Nephron progenitor cell (in vitro differentiated cells): Measurements from ENCODE around the gene TMEM120B.

Experiments used
- DNase-seq: peaks from one replicate; pipeline ENCODE4 v3.0.0; 2021
- H3K27ac Mint-ChIP-seq: 2 replicates; pipeline ENCODE4 v1.8.0; 2021; ENCODE audit warnings: mild to moderate bottlenecking, moderate library complexity, mixed read lengths
- H3K27me3 Mint-ChIP-seq: 2 replicates; pipeline ENCODE4 v1.8.0; 2021; ENCODE audit warnings: mild to moderate bottlenecking, low read depth, mixed read lengths; ENCODE audit not compliant: poor library complexity
- H3K36me3 Mint-ChIP-seq: 2 replicates; pipeline ENCODE4 v1.8.0; 2021; ENCODE audit warnings: low read depth, mixed read lengths
- H3K4me1 Mint-ChIP-seq: 2 replicates; pipeline ENCODE4 v1.8.0; 2021; ENCODE audit warnings: mixed read lengths
- H3K4me3 Mint-ChIP-seq: 2 replicates; pipeline ENCODE4 v1.8.0; 2021; ENCODE audit warnings: mild to moderate bottlenecking, moderate library complexity, mixed read lengths
- H3K9me3 Mint-ChIP-seq: 2 replicates; pipeline ENCODE4 v1.8.0; 2021; ENCODE audit warnings: mild to moderate bottlenecking, moderate library complexity, mixed read lengths
- CTCF ChIP-seq: fragments of 200-600 bp; sonication (generic); IDR thresholded peaks from 2 replicates; pipeline ENCODE4 v1.5.0; 2021; ENCODE audit warnings: antibody characterized with exemption

TMEM120B gene

GRCh38 chr12:121808623-121809022 is 96.1 kb downstream of the TMEM120B start:
- TF ChIP-seq CTCF = no peak
- H3K4me1 Mint-ChIP-seq = peaks cover 58% of the 10 kb centered on the region
- no peaks in the 10 kb centered on the region for H3K9me3 Mint-ChIP-seq
- H3K36me3 Mint-ChIP-seq = peaks cover 21% of the 10 kb centered on the region
- H3K27ac Mint-ChIP-seq = peak overlapping the region; percentile 36
- H3K27me3 Mint-ChIP-seq = no peaks in the 10 kb centered on the region
- H3K4me3 Mint-ChIP-seq = no peak overlapping the region
- DNase-seq = no peak

- H3K36me3 Mint-ChIP-seq = peaks cover 21% of the 10 kb centered on the region
- H3K27ac Mint-ChIP-seq = no peak overlapping the region
- H3K4me3 Mint-ChIP-seq = no peak overlapping the region
- no peaks in the 10 kb centered on the region for H3K9me3 Mint-ChIP-seq
- TF ChIP-seq CTCF = no peak
- H3K27me3 Mint-ChIP-seq = no peaks in the 10 kb centered on the region
- no peak for DNase-seq
- H3K4me1 Mint-ChIP-seq = peaks cover 61% of the 10 kb centered on the region
Observed at GRCh38 chr12:121809712-121810116, 97.2 kb downstream of the TMEM120B start.

GRCh38 chr12:121810234-121810817 is 97.8 kb downstream of the TMEM120B start:
- H3K4me3 Mint-ChIP-seq = no peak overlapping the region
- H3K4me1 Mint-ChIP-seq = peaks cover 58% of the 10 kb centered on the region
- H3K9me3 Mint-ChIP-seq = no peaks in the 10 kb centered on the region
- peaks cover 24% of the 10 kb centered on the region for H3K36me3 Mint-ChIP-seq
- peak overlapping the region; percentile 36 for H3K27ac Mint-ChIP-seq
- no peak for DNase-seq
- TF ChIP-seq CTCF = no peak
- H3K27me3 Mint-ChIP-seq = no peaks in the 10 kb centered on the region

- H3K36me3 Mint-ChIP-seq = peaks cover 27% of the 10 kb centered on the region
- H3K9me3 Mint-ChIP-seq = no peaks in the 10 kb centered on the region
- H3K27me3 Mint-ChIP-seq = no peaks in the 10 kb centered on the region
- DNase-seq = no peak
- H3K27ac Mint-ChIP-seq = peak overlapping the region; percentile 36
- H3K4me1 Mint-ChIP-seq = peaks cover 52% of the 10 kb centered on the region
- peak overlapping the region; percentile 77 for H3K4me3 Mint-ChIP-seq
- no peak for TF ChIP-seq CTCF
Observed at GRCh38 chr12:121810833-121811433, 98.4 kb downstream of the TMEM120B start.

- DNase-seq = peak; percentile 89
- Mint-ChIP-seq H3K27me3 (no peaks in the 10 kb centered on the region), H3K4me1 (peaks cover 45% of the 10 kb centered on the region), H3K9me3 (no peaks in the 10 kb centered on the region), H3K27ac (peak overlapping the region; percentile 48), H3K4me3 (peak overlapping the region; percentile 80), H3K36me3 (peaks cover 33% of the 10 kb centered on the region)
- TF ChIP-seq CTCF = peak; percentile 99
Observed at GRCh38 chr12:121811434-121812319, 99.1 kb downstream of the TMEM120B start.
